Right renal cortex interstitium (tissue), 3 donors: ENCODE results near the gene FNIP1. TPM values are rescaled to one million over a fixed set of nuclear protein-coding genes. Genes with fewer than 3 reads are reported as not detected.
"Not testable (repeated sequence)": the region's sequence is repeated elsewhere in the genome, so short reads cannot be mapped to it uniquely, and the experiment has no call there.

Experiments
- DNase-seq, 3 donors: peaks; one replicate each; pipeline ENCODE4 v3.0.0-alpha.2; 2013; ENCODE audit warnings: low read depth in 3 of 3, low spot score in 2 of 3
- polyA plus RNA-seq, 3 donors: library from polyadenylated mRNA; unstranded; fragments of 120-200 nt; gene quantifications; one replicate each; pipeline ENCODE4 v1.2.1, GENCODE V29; 2013; ENCODE audit not compliant: insufficient read length in 3 of 3

FNIP1 gene
- polyA plus RNA-seq, 3 donors, result 14.7 to 15.7 (median 15.1) TPM

GRCh38 chr5:131787736-131788135, 9.1 kb downstream of the FNIP1 start:
- DNase-seq, result no peak

- DNase-seq, result no peak
Measured at GRCh38 chr5:131786900-131787692, 9.7 kb downstream of the FNIP1 start.

GRCh38 chr5:131786036-131786435, 10.8 kb downstream of the FNIP1 start:
- DNase-seq, result no peak

- no peak for DNase-seq
Measured at GRCh38 chr5:131783874-131784273, 12.9 kb downstream of the FNIP1 start.

- no peak for DNase-seq
Measured at GRCh38 chr5:131783357-131783756, 13.5 kb downstream of the FNIP1 start.

GRCh38 chr5:131782717-131783116, 14.1 kb downstream of the FNIP1 start:
- DNase-seq, result no peak

- DNase-seq, result not testable (repeated sequence)
Measured at GRCh38 chr5:131778141-131778540, 18.7 kb downstream of the FNIP1 start.

GRCh38 chr5:131776450-131776849, 20.4 kb downstream of the FNIP1 start:
- DNase-seq, result no peak

- no peak for DNase-seq
Measured at GRCh38 chr5:131774652-131775367, 22.0 kb downstream of the FNIP1 start.

- DNase-seq, result no peak
Measured at GRCh38 chr5:131773805-131774204, 23.0 kb downstream of the FNIP1 start.

- no peak for DNase-seq
Measured at GRCh38 chr5:131771692-131772091, 25.1 kb downstream of the FNIP1 start.

GRCh38 chr5:131769961-131770360, 26.9 kb downstream of the FNIP1 start:
- DNase-seq, result no peak

GRCh38 chr5:131769336-131769735, 27.5 kb downstream of the FNIP1 start:
- no peak for DNase-seq

GRCh38 chr5:131767891-131768290, 28.9 kb downstream of the FNIP1 start:
- no peak for DNase-seq

- no peak for DNase-seq
Measured at GRCh38 chr5:131766689-131767088, 30.1 kb downstream of the FNIP1 start.

GRCh38 chr5:131765261-131765660, 31.6 kb downstream of the FNIP1 start:
- no peak for DNase-seq

GRCh38 chr5:131763968-131764367, 32.8 kb downstream of the FNIP1 start:
- no peak for DNase-seq

- no peak for DNase-seq
Measured at GRCh38 chr5:131760793-131761192, 36.0 kb downstream of the FNIP1 start.

- no peak for DNase-seq
Measured at GRCh38 chr5:131759704-131760103, 37.1 kb downstream of the FNIP1 start.

- no peak for DNase-seq
Measured at GRCh38 chr5:131758520-131758900, 38.3 kb downstream of the FNIP1 start.

GRCh38 chr5:131757830-131758519, 38.8 kb downstream of the FNIP1 start:
- no peak for DNase-seq

GRCh38 chr5:131756942-131757341, 39.9 kb downstream of the FNIP1 start:
- DNase-seq, result no peak
